ENCODE measurements around the gene RRP36.

RRP36 gene

DNA sequence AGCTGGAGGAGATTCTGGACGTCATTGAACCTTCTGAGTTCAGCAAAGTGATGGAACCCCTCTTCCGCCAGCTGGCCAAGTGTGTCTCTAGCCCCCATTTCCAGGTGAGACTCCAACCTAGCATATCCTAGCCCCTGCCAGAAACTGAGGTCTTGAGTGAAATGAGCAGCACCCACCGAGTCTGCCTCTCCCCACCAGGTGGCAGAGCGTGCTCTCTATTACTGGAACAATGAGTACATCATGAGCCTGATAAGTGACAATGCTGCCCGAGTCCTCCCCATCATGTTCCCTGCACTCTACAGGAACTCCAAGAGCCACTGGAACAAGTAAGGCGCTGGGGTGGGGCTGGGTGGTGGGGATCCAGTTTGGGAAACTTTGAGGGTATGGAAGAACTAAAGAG is 12.3 kb upstream of the RRP36 start:
- DNase-seq, result peak; percentile 37

- DNase-seq, result no peak
Measured at GRCh38 chr6:43011207-43011606, 10.2 kb upstream of the RRP36 start.

- DNase-seq, result no peak
Measured at GRCh38 chr6:43012364-43012763, 9.1 kb upstream of the RRP36 start.

DNA sequence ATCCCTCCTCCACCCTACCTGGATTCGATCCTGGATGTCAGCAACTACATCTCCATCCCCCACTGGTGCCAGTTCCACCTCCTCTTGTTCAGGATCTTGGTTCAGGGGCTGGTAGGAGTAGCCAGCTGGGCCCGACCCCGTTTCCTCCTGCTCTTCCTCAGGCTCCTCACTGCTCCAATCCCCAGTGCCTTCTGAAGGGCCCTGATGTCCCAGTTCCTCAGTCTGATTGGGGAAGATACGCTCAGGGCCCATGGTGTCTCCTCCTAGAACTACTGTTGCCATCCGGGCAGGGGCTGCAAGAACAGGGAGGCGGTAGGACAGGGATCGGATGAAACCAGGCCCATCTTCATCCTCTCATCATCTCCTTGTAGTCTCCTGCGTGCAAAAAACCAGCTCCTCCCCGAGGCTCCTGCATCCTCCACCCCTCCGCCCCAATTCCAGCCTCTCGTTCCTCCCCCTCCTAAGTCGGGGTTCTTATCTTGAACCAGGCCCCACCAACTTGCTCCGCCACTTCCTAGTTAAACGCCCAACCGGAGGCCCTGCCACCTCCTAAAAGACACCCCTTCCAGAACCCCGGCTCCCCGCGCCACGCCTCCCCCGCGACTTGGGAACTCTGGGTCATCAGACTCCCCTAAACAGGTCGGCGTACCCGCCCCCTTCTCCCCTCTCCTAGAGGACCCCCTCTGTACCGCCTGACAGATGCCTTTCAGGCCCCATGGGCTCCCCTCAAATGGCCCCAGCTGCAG is 8.2 kb upstream of the RRP36 start:
- no peak for DNase-seq

DNA sequence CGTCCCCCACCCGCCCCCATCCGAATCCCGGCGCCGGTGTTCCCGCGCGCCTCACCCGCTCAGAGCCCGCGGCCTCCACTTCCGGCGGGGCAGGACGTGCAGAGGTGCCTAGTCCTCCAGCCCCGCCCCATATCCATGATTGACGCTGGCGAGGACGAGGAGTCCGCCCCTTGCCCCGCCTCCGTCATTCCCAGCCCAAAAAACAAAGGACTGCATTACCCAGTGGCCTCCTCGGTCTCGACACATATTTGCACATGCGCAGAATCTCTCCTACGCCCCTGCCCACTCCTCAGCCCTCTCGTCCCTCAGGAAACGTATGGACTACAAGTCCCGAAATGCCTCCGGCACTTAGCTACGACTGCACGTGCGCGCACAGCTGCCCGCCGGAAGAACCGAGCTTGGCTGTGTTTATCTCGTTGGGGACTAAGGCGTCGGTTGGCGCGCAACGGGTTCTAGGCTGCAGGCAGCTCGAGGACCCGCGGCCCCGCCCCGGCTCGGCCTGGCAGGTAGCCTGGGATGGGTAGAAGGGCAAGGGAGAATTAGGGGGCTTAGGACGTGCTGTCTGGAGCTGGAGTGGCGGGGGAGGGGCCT is 7.5 kb upstream of the RRP36 start, which contains the start of the genes KLHDC3 and MEA1:
KLHDC3 (plus strand) TSS at position 407 of the 591 bp plus-strand sequence. CDS start 2,944 bp downstream, outside the sequence.
MEA1 (minus strand) TSS at position 104 of the 591 bp plus-strand sequence. CDS start 133 bp downstream, outside the sequence.
- DNase-seq, result peak; percentile 97

- DNase-seq, result no peak
Measured at GRCh38 chr6:43014434-43014909, 7.0 kb upstream of the RRP36 start.

GRCh38 chr6:43016176-43016942 is 5.1 kb upstream of the RRP36 start:
- DNase-seq, result no peak

GRCh38 chr6:43016943-43017334 is 4.5 kb upstream of the RRP36 start:
- DNase-seq, result no peak

DNA sequence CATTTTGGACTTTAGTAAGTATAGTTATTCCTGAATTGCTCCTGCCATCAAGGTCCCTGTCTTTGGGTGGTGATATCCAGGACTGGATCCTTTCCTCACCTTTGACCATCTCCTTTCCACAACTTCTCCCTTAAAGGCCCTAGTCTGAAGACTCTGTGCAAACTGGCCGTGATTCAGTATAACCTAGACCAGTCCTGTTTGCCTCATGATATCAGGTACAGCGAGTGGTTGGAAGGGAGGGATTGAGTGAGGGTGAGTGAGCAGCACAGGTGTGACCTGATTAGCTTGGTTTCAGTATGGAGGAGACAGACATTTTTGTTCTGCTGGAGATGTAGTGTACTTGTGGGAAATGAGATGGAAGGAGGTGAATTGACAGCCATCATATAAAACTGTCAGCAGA is 2.3 kb upstream of the RRP36 start:
- DNase-seq, result no peak

DNA sequence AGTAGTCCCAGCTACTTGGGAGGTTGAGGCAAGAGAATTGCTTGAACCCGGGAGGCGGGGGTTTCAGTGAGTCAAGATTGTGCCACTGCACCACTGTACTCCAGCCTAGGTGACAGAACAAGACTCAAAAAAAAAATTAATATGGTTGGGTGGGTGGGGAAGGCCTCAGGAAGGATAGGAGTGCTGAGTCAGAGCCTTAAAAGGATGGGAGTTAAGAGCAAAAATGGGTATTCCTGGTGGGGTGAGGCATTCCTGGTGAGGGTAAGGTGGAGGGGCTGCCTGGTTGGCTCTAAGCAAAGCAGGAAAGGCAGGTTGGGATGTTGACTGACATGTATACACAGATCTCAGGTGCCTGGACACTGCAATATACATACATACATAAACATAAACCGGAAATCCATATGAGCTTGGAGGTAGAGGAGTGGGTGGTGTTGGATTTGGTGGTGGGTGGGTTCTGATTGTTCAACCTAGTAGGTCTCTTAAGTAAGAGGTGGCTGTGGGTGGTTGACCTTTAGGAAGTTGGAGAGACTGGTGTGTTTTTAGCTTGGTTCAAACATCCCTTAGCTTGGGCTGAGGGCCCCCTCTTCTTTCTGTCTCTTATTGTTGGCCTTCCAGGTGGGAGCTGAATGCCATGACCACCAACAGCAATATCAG is 1.2 kb upstream of the RRP36 start:
- DNase-seq, result no peak

- DNase-seq, result no peak
Measured at GRCh38 chr6:43020847-43021246, 576 bp upstream of the RRP36 start.

GRCh38 chr6:43024436-43024835 is 3.0 kb downstream of the RRP36 start:
- DNase-seq, result no peak

DNA sequence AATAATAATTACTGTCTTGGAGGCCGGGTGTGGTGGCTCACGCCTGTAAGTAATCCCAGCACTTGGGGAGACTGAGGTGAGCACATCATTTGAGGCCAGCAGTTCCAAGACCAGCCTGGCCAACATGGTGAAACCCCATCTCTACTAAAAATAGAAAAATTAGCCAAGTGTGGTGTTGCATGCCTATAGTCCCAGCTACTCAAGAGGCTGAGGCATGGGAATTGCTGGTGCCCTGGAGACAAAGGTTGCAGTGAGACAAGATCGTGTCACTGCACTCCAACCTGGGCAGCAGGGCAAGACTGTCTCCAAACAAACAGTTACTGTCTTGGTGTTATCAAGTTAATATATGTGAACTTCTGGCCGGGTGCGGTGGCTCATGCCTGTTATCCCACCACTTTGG is 4.9 kb downstream of the RRP36 start:
- no peak for DNase-seq

DNA sequence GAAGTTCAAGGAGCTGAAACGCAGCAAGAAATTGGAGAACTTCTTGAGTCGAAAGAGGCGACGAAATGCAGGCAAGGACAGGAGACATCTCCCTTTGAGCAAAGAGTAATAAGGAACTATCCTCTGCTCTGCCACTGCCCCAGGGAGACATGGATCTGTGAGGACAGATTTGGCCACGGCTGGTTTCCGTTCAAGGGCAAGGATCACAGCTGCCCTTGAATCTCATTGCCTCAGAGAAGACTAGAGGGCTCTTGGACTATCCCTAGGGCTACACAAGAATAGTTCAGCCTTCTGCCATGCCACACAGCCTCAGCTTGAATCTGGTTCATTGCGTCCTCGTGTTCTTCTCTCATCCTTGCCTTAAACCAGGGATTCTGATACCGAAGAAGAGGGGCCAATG is 7.7 kb downstream of the RRP36 start:
- no peak for DNase-seq

DNA sequence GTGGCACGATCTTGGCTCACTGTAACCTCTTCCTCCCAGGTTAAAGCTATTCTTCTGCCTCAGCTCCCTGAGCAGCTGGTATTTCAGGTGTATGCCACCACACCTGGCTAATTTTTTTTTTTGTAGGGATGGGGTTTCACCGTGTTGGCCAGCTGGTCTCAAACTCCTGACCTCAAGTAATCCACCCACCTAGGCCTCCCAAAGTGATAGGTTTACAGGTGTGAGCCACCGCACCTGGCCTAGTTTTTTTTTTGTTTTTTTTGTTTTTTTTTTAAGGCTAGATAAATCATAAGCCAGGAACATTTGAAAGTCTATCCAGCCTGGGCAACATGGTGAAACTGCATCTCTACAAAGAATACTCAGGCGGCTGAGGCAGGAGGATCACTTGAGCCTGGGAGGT is 10.9 kb downstream of the RRP36 start:
- DNase-seq, result no peak

GRCh38 chr6:43033496-43034189 is 12.2 kb downstream of the RRP36 start:
- no peak for DNase-seq

DNA sequence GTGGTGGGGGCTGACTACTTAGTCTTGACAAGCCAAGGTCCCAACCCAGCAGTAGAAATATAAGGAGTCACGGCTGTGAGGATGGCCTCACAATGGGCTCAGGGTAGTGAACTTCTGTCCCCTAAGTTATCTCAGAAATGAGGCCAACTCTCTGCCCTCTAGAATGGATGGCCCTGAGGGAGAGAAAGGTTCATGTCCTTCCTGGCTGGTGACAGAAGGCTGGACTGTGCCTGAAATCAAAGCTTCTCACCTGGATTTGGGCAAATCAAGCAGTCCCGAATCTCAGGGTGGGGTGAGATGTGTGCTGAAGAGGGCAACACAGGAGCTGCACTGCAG is 12.7 kb downstream of the RRP36 start:
- no peak for DNase-seq

- DNase-seq, result no peak
Measured at GRCh38 chr6:43035495-43036194, 14.2 kb downstream of the RRP36 start.

DNA sequence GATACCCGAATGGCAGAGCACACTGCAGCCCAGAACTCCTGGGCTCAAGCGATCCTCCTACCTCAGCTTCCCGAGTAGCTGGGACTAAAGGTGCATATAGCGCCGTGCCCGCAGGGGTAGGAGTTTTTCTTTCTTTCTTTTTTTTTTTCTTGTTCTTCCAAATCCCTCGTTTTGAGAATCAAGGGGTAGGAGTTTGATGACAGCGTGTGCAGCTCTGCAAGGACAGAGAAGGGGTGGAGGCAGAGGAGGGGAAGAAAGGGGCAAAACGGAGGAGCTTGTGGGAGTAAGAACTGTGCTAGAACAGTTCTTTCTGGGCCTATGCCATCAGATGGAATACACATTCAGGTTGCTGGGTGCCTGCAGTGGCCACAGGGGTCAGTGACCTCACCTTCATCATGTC is 15.3 kb downstream of the RRP36 start:
- DNase-seq, result no peak

DNA sequence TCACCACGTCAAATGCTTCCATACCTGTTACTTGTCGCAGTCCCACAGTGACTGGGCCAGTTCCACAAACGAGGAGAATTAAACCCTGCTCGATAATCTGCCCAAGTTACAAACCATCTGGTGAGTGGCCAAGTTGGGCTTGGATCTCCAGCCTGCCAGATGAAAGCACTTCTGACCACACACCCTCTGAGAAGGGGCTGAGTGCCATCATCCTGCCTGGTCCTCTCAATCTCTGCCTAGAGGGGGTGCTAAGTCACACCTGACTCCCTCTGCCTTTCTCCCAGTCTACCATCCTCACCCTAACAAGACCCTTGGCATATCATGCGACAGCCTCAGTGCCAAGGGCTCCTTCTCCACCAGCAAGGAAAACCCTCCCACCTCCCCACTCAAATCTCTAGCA is 15.8 kb downstream of the RRP36 start:
- no peak for DNase-seq

DNA sequence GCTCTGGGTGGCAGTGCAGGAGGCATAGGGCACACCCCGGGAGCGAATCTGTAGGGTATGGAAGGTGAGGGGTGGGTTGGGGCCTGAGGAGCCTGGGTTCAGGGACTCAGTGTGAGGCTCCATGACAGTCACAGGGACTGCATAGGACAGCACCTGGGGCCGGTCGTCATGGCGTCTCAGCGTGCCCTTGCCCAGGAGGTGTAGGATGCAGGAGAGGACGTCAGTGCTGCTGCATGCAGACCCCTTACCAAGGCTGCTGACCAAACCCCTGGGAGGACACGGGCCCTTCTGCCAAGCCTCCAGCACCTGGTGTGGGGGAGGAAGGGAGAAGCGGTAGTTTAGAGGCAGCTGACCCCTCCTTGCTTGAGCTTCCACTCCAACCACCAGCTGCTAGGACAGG is 16.3 kb downstream of the RRP36 start:
- DNase-seq, result no peak

GRCh38 chr6:43038727-43039126 is 17.3 kb downstream of the RRP36 start:
- DNase-seq, result no peak
